A549 (cell line): ENCODE results near the gene MROH2A. TPM values are rescaled to one million over a fixed set of nuclear protein-coding genes. Genes with fewer than 3 reads are reported as not detected.

Experiments used
- ATAC-seq, 2 experiments: fragments of 200-7000 bp in 1 of 2; fragments of >200 bp in 1 of 2; cut with Nextera tagmentation in 1 of 2; cut with Tn5 transposase in 1 of 2; 3 replicates each; pipeline versions ENCODE4 v1.8.0 to v1.9.1; 2018 to 2020; ENCODE audit warnings: mild to moderate bottlenecking in 1 of 2, moderate library complexity in 1 of 2
- CTCF ChIA-PET: fragments of 300-600 bp; sonication (Branson Sonifier 250); formaldehyde crosslinking; extraction: SDS; loops from one replicate; lab custom pipeline; 2021; ENCODE audit warnings: antibody characterized with exemption, inconsistent platforms; lab: Yijun Ruan, JAX
- POLR2A ChIA-PET: fragments of 350-600 bp; formaldehyde crosslinking; extraction: SDS; loops from one replicate; lab custom pipeline; 2021; ENCODE audit warnings: antibody characterized with exemption, inconsistent platforms; lab: Yijun Ruan, JAX
- DNase-seq, 2 experiments: peaks; one replicate each; pipeline versions ENCODE4 v3.0.0 to v3.0.0-alpha.2; 2011 to 2016; ENCODE audit warnings: low read depth in 1 of 2, low spot score in 1 of 2
- FAIRE-seq: peaks from 2 replicates; lab custom pipeline; 2011; peaks lifted over from hg19 to GRCh38; lab: Jason Lieb, UNC
- H3K27ac ChIP-seq, 2 experiments: fragments of >200 bp; sonication (Bioruptor Twin); formaldehyde crosslinking; 3 replicates each; pipeline ENCODE4 v1.5.1; 2016 to 2017
- H3K4me1 ChIP-seq: fragments of >200 bp; sonication (Bioruptor Twin); formaldehyde crosslinking; 3 replicates; pipeline ENCODE4 v1.6.1; 2016
- H3K4me2 ChIP-seq: fragments of >200 bp; sonication (Bioruptor Twin); formaldehyde crosslinking; 3 replicates; pipeline ENCODE4 v1.6.1; 2016
- H3K4me3 ChIP-seq: fragments of >200 bp; sonication (Bioruptor Twin); formaldehyde crosslinking; 3 replicates; pipeline ENCODE4 v1.5.1; 2016
- H3K9me3 ChIP-seq: fragments of >200 bp; sonication (Bioruptor Twin); formaldehyde crosslinking; 3 replicates; pipeline ENCODE4 v1.6.1; 2016
- BHLHE40 ChIP-seq: IDR thresholded peaks from 2 replicates; pipeline ENCODE4 v1.6.1; 2012; ENCODE audit warnings: low read depth, low read length, inconsistent platforms
- CBX2 ChIP-seq: fragments of 200-600 bp; sonication (generic); IDR thresholded peaks from 2 replicates; pipeline ENCODE4 v1.6.1; 2016; ENCODE audit warnings: low read depth, mild to moderate bottlenecking, borderline replicate concordance
- CHD2 ChIP-seq: fragments of 150-350 bp; IDR thresholded peaks from 2 replicates; pipeline ENCODE4 v1.6.1; 2014; ENCODE audit warnings: low read length; ENCODE audit not compliant: partially characterized antibody
- CHD4 ChIP-seq: fragments of 200-600 bp; sonication (generic); IDR thresholded peaks from 2 replicates; pipeline ENCODE4 v1.6.1; 2016; ENCODE audit warnings: antibody characterized with exemption, mild to moderate bottlenecking, borderline replicate concordance
- EHMT2 ChIP-seq: fragments of 200-600 bp; sonication (generic); IDR thresholded peaks from 2 replicates; pipeline ENCODE4 v1.6.1; 2016; ENCODE audit warnings: antibody characterized with exemption, low read depth, mild to moderate bottlenecking, moderate library complexity
- ESRRA ChIP-seq: fragments of 150-350 bp; IDR thresholded peaks from 2 replicates; pipeline ENCODE4 v1.6.1; 2014; ENCODE audit warnings: mild to moderate bottlenecking, low read length, borderline replicate concordance
- FOSB ChIP-seq: fragments of 250-450 bp; sonication (Bioruptor Pico); IDR thresholded peaks from 2 replicates; pipeline ENCODE4 v1.5.0; 2020; ENCODE audit warnings: mild to moderate bottlenecking, moderate library complexity
- HDAC2 ChIP-seq: fragments of 200-600 bp; sonication (generic); IDR thresholded peaks from 2 replicates; pipeline ENCODE4 v1.6.1; 2016
- HEYL ChIP-seq: fragments of 250-450 bp; sonication (Bioruptor Pico); IDR thresholded peaks from 2 replicates; pipeline ENCODE4 v1.8.0; 2021; ENCODE audit warnings: mild to moderate bottlenecking, moderate library complexity
- HOXB5 ChIP-seq: fragments of 250-450 bp; sonication (Bioruptor Pico); IDR thresholded peaks from 2 replicates; pipeline ENCODE4 v1.5.0; 2020; ENCODE audit warnings: mild to moderate bottlenecking, moderate library complexity
- JUN ChIP-seq, 2 experiments: fragments of >200 bp; sonication (Bioruptor Twin); formaldehyde crosslinking; IDR thresholded peaks; 2 replicates in 1 of 2; 3 replicates in 1 of 2; pipeline ENCODE4 v1.6.1; 2016 to 2017
- KDM1A ChIP-seq: fragments of 200-600 bp; sonication (generic); IDR thresholded peaks from 2 replicates; pipeline ENCODE4 v1.6.1; 2016; ENCODE audit warnings: low read depth, mild to moderate bottlenecking
- NFE2L2 ChIP-seq: fragments of 150-350 bp; conservative IDR thresholded peaks from 2 replicates; pipeline ENCODE4 v1.6.1; 2014; ENCODE audit warnings: low read length
- NR3C1 ChIP-seq: fragments of >200 bp; sonication (Bioruptor Twin); formaldehyde crosslinking; IDR thresholded peaks from 3 replicates; pipeline ENCODE4 v1.6.1; 2017
- RAD21 ChIP-seq, 2 experiments: fragments of >200 bp in 1 of 2; sonication (Bioruptor Twin) in 1 of 2; formaldehyde crosslinking in 1 of 2; IDR thresholded peaks in 1 of 2; conservative IDR thresholded peaks in 1 of 2; 2 replicates in 1 of 2; 3 replicates in 1 of 2; pipeline ENCODE4 v1.6.1; 2012 to 2018; ENCODE audit warnings: inconsistent platforms in 1 of 2
- RARB ChIP-seq: fragments of 250-450 bp; sonication (Bioruptor Pico); IDR thresholded peaks from 2 replicates; pipeline ENCODE4 v1.8.0; 2021; ENCODE audit warnings: mild to moderate bottlenecking, moderate library complexity
- SMC3 ChIP-seq: fragments of >200 bp; sonication (Bioruptor Twin); formaldehyde crosslinking; IDR thresholded peaks from 3 replicates; pipeline ENCODE4 v1.6.1; 2018; ENCODE audit warnings: inconsistent platforms
- ZC3H11A ChIP-seq: fragments of 450-650 bp; IDR thresholded peaks from 2 replicates; pipeline ENCODE4 v1.6.1; 2014; ENCODE audit warnings: antibody characterized with exemption, mild to moderate bottlenecking
- ZSCAN20 ChIP-seq: fragments of 250-450 bp; sonication (Bioruptor Pico); IDR thresholded peaks from 2 replicates; pipeline ENCODE4 v1.8.0; 2022; ENCODE audit warnings: mild to moderate bottlenecking, moderate library complexity
- WGBS: methylation state at CpG from one replicate; pipeline ENCODE4 v1.1.6; 2017; ENCODE audit errors: missing lambda C conversion rate; 5-methylcytosine and 5-hydroxymethylcytosine counted together
- polyA plus RNA-seq, 4 experiments: library from polyadenylated mRNA; depleted of rRNA in 3 of 4; stranded (reverse); fragments of >200 nt; fragmentation: RNase III in 1 of 4; extraction: RNeasy Plus Mini Kit Qiagen cat#74134 plus additional on column Dnase treatment in 1 of 4; gene quantifications; 2 replicates in 3 of 4; 3 replicates in 1 of 4; pipeline ENCODE4 v1.2.3, GENCODE V29; 2011 to 2017
- TF ChIP-seq, protein P1 (sequence below): IDR thresholded peaks from 2 replicates; pipeline ENCODE4 v1.6.1; 2012
- TF ChIP-seq, protein P2 (sequence below): IDR thresholded peaks from 2 replicates; pipeline ENCODE4 v1.6.1; 2012; ENCODE audit warnings: low read depth, borderline replicate concordance
- TF ChIP-seq, protein P3 (sequence below): fragments of 200-600 bp; sonication (generic); IDR thresholded peaks from 2 replicates; pipeline ENCODE4 v1.6.1; 2016; ENCODE audit warnings: antibody characterized with exemption, mild to moderate bottlenecking, moderate library complexity

The MROH2A gene
- polyA plus RNA-seq, 2 of the 4 experiments (the other 2 are of a cell fraction): 0.10 to 0.63 TPM

DNA sequence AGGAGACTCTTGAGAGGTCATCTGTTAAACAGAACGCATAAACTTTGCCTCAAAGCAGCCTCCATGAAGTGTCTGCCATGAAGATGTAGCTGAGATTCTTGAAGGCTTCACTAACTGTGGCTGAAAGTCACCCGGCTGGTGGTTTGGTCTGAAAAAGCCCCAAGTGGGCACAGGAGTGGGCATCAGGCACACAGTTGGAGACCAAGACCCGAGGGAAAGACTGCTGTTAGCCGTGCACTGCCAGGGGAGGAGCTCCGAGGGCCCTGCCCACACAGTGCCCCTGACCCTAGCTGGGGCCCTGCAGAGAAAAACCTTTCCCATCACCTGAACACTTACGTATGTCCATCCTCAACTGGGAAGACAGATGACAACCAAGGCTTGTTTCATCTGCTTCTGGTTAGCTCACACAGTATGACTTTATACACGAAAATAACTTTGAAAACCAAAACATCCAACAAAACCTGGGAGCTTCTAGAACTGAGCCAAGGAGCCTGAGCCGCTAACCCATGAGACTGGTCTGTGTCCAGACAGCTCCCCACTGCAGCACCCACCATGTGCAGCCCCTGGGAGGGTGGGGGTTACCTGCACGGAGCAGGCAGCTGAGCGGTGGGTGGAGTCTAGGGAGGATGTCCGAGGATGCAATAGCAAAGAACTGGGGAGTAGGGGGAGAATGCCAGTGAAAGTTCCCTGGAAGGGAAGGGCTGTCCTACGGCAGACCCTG, 60.8 kb downstream of the MROH2A start:
- ATAC-seq: peak in 1 of 2 experiments; percentile 21; a peak in 3 of 6 replicates
- CTCF ChIA-PET: interaction anchor here (0.8 to 3.0 kb wide), 4 partner anchors 11 to 390 kb away, joined by 3 to 20 read pairs (median 3); no protein-coding TSS in a partner anchor
- Histone ChIP-seq H3K4me1 (peaks cover 85% of the 10 kb centered on the region), H3K4me2 (peak overlapping the region; percentile 34), H3K27ac (peak overlapping the region; percentile 58 to 91), H3K4me3 (no peak overlapping the region), H3K9me3 (no peaks in the 10 kb centered on the region)
- TF ChIP-seq CBX2 (no peak), NR3C1 (no peak), SMC3 (no peak), HDAC2 (no peak), EHMT2 (no peak), JUN (IDR thresholded peaks at IDR 0.05) (no peak), HEYL (no peak)
- TF ChIP-seq, protein P1, sequence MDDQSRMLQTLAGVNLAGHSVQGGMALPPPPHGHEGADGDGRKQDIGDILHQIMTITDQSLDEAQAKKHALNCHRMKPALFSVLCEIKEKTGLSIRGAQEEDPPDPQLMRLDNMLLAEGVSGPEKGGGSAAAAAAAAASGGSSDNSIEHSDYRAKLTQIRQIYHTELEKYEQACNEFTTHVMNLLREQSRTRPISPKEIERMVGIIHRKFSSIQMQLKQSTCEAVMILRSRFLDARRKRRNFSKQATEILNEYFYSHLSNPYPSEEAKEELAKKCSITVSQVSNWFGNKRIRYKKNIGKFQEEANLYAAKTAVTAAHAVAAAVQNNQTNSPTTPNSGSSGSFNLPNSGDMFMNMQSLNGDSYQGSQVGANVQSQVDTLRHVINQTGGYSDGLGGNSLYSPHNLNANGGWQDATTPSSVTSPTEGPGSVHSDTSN: no peak
- no peak for DNase-seq
- 72% methylated on average over 12 of the region's 12 CpGs for WGBS
- POLR2A ChIA-PET: no interaction called here
- no peak for FAIRE-seq

DNA sequence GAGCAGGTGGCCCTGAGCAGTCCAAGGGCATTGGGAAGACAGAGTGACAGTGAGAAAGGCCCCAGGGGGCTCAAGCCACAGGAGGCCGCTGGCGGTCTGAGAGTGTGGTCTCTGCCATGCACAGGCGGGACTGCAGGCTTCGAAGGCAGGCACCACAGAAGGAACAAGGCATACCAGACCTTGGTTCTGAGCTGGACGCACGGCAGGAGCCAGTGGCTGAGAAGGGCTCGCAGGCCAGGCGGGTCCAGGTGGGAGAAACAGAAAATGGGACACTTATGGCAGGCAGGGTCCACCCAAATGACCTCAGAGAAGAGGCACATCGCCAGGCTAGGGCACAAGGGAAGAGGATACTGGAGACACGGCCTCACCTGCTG, 61.3 kb downstream of the MROH2A start:
- CTCF ChIA-PET: interaction anchor here (0.6 to 3.0 kb wide), 6 partner anchors 10 to 391 kb away, joined by 3 to 20 read pairs (median 3); no protein-coding TSS in a partner anchor

More for the DNA sequence above, 61.3 kb downstream of the MROH2A start:
- peak overlapping the region; percentile 34 for H3K4me2 ChIP-seq
- ATAC-seq: peak; percentile 11 to 21; a peak in 3 of 6 replicates
- no peak overlapping the region for H3K4me3 ChIP-seq
- peaks cover 80% of the 10 kb centered on the region for H3K4me1 ChIP-seq
- H3K27ac ChIP-seq: peak overlapping the region; percentile 58 to 91
- H3K9me3 ChIP-seq: no peaks in the 10 kb centered on the region
- TF ChIP-seq HDAC2: no peak
- no peak for TF ChIP-seq HEYL
- TF ChIP-seq, protein P2, sequence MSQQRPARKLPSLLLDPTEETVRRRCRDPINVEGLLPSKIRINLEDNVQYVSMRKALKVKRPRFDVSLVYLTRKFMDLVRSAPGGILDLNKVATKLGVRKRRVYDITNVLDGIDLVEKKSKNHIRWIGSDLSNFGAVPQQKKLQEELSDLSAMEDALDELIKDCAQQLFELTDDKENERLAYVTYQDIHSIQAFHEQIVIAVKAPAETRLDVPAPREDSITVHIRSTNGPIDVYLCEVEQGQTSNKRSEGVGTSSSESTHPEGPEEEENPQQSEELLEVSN: no peak
- no peak for TF ChIP-seq ZSCAN20
- no peak for TF ChIP-seq BHLHE40
- no peak for TF ChIP-seq NFE2L2
- no peak for TF ChIP-seq HOXB5
- TF ChIP-seq ZC3H11A: no peak
- TF ChIP-seq ESRRA: no peak
- no peak for TF ChIP-seq CHD4
- TF ChIP-seq RARB (CRISPR knock-in tag): no peak
- no peak for TF ChIP-seq CHD2
- TF ChIP-seq FOSB (CRISPR knock-in tag): no peak
- TF ChIP-seq, protein P3, sequence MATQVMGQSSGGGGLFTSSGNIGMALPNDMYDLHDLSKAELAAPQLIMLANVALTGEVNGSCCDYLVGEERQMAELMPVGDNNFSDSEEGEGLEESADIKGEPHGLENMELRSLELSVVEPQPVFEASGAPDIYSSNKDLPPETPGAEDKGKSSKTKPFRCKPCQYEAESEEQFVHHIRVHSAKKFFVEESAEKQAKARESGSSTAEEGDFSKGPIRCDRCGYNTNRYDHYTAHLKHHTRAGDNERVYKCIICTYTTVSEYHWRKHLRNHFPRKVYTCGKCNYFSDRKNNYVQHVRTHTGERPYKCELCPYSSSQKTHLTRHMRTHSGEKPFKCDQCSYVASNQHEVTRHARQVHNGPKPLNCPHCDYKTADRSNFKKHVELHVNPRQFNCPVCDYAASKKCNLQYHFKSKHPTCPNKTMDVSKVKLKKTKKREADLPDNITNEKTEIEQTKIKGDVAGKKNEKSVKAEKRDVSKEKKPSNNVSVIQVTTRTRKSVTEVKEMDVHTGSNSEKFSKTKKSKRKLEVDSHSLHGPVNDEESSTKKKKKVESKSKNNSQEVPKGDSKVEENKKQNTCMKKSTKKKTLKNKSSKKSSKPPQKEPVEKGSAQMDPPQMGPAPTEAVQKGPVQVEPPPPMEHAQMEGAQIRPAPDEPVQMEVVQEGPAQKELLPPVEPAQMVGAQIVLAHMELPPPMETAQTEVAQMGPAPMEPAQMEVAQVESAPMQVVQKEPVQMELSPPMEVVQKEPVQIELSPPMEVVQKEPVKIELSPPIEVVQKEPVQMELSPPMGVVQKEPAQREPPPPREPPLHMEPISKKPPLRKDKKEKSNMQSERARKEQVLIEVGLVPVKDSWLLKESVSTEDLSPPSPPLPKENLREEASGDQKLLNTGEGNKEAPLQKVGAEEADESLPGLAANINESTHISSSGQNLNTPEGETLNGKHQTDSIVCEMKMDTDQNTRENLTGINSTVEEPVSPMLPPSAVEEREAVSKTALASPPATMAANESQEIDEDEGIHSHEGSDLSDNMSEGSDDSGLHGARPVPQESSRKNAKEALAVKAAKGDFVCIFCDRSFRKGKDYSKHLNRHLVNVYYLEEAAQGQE: no peak
- no peak for TF ChIP-seq RAD21 (conservative IDR thresholded peaks at IDR 0.05 in 1 of 2, IDR thresholded peaks at IDR 0.05 in 1 of 2)
- TF ChIP-seq KDM1A: no peak
- TF ChIP-seq, all 56 proteins: peak for 0
- WGBS: 95% methylated on average over 10 of the region's 10 CpGs
- FAIRE-seq (no peak), DNase-seq (no peak)
- POLR2A ChIA-PET: no interaction called here
